Stimulated activated naive CD8-positive, alpha-beta T cell treated with anti-CD3 and anti-CD28 coated beads, Interleukin-15, amount 100 ng/mL, for 72 hours (primary cell): ENCODE data around the gene TNFAIP3.

Experiments
- ATAC-seq: fragments of 150-1000 bp; cut with Tn5 transposase; 2 replicates; pipeline ENCODE4 v1.10.0; 2021; ENCODE audit warnings: mild to moderate bottlenecking, moderate library complexity
- DNase-seq, 2 donors: peaks; one replicate each; pipeline ENCODE4 v3.0.0; 2021 to 2022
- H3K27ac Mint-ChIP-seq, 2 donors: one replicate each; pipeline ENCODE4 v1.8.0; 2022; ENCODE audit warnings: mild to moderate bottlenecking in 2 of 2, mixed read lengths in 2 of 2, moderate library complexity in 2 of 2
- H3K27me3 Mint-ChIP-seq: one replicate; pipeline ENCODE4 v1.8.0; 2022; ENCODE audit warnings: mixed read lengths
- H3K4me1 Mint-ChIP-seq: one replicate; pipeline ENCODE4 v1.8.0; 2022; ENCODE audit warnings: mild to moderate bottlenecking, mixed read lengths
- H3K4me3 Mint-ChIP-seq, 2 donors: one replicate each; pipeline ENCODE4 v1.8.0; 2022; ENCODE audit warnings: mild to moderate bottlenecking in 2 of 2, mixed read lengths in 2 of 2, moderate library complexity in 1 of 2
- H3K9me3 Mint-ChIP-seq, 2 donors: one replicate each; pipeline ENCODE4 v1.8.0; 2022; ENCODE audit warnings: mixed read lengths in 2 of 2

TNFAIP3 gene

DNA sequence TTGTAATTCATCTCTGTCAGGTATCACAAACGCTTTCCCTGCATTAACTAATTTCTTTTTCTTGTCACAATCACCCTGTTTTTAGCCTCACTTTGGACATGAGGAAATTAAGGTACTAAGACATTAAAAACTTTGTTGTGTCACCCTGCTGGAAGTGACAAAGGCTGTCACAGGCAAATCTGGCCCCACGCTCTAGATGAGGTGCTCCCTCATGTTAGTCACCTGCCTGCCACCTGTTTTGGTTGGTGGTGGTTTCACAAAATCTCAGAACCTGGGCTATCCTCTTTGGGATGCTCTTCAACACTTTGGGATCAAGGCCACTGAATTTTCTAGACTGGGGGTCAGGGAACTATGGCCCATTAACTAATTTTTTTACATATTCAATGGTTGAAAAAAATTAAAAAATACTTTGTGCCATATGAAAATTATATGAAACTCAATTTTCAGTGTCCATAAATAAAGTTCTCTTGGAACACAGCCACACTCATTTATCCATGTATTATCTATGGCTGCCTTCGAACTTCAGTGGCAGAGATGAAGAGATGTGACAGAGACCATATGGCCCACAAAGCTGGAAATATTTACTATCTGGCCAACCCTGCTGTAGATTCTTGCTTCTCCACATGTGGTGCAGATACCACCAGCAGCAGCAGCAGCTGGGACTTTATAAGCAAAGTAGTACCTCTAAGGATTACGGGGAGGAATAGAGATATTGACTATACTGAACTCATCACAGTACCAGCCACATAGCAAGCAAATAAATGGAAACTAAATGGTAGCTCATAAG, 16.1 kb upstream of the TNFAIP3 start:
- Mint-ChIP-seq H3K27ac (no peak overlapping the region), H3K4me3 (no peak overlapping the region), H3K4me1 (peaks cover 22% of the 10 kb centered on the region), H3K9me3 (peaks cover 0 to 8% of the 10 kb centered on the region in 2 donors), H3K27me3 (no peaks in the 10 kb centered on the region)
- DNase-seq, result no peak
- ATAC-seq, result no peak

- Mint-ChIP-seq H3K27ac (no peak overlapping the region), H3K4me3 (no peak overlapping the region), H3K27me3 (no peaks in the 10 kb centered on the region), H3K4me1 (peaks cover 22% of the 10 kb centered on the region), H3K9me3 (peaks cover 0 to 14% of the 10 kb centered on the region in 2 donors)
- DNase-seq, result no peak
- peak; percentile 64 for ATAC-seq
Measured at GRCh38 chr6:137851669-137852068, 15.4 kb upstream of the TNFAIP3 start.

DNA sequence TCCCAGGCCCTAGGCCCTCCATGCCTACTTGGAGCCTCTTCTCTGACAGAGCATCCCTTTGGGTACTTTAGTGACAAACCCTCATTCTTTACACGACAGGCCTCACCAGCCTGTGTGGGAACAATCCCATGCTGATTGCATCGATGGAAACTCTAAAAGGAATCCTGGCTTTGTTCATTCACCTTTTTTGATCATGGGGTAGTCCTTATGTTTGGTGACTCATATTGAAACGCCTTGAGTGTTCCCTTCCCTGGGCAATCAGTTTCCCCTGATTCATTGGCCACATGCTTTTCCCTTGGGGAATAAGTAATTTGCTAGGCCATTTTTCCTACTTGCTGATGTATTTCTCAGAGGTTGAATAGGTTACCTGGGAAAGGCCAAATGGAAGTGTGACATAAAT, 14.7 kb upstream of the TNFAIP3 start:
- no peak for ATAC-seq
- Mint-ChIP-seq H3K9me3 (peaks cover 0 to 14% of the 10 kb centered on the region in 2 donors), H3K4me1 (peaks cover 22% of the 10 kb centered on the region), H3K4me3 (no peak overlapping the region), H3K27ac (no peak overlapping the region), H3K27me3 (no peaks in the 10 kb centered on the region)
- no peak for DNase-seq

- H3K27ac Mint-ChIP-seq, result no peak overlapping the region
- ATAC-seq, result no peak
- no peak overlapping the region for H3K4me3 Mint-ChIP-seq
- DNase-seq, result no peak
- peaks cover 22% of the 10 kb centered on the region for H3K4me1 Mint-ChIP-seq
- peaks cover 0 to 14% of the 10 kb centered on the region in 2 donors for H3K9me3 Mint-ChIP-seq
- no peaks in the 10 kb centered on the region for H3K27me3 Mint-ChIP-seq
Measured at GRCh38 chr6:137852811-137853210, 14.2 kb upstream of the TNFAIP3 start.

GRCh38 chr6:137853569-137854213, 13.4 kb upstream of the TNFAIP3 start:
- DNase-seq (no peak), ATAC-seq (no peak)
- no peaks in the 10 kb centered on the region for H3K27me3 Mint-ChIP-seq
- peaks cover 0 to 14% of the 10 kb centered on the region in 2 donors for H3K9me3 Mint-ChIP-seq
- no peak overlapping the region for H3K4me3 Mint-ChIP-seq
- H3K4me1 Mint-ChIP-seq, result peaks cover 22% of the 10 kb centered on the region
- H3K27ac Mint-ChIP-seq, result no peak overlapping the region

- peak overlapping the region in 1 of 2 donors; percentile 48 for H3K27ac Mint-ChIP-seq
- H3K4me1 Mint-ChIP-seq, result peaks cover 25% of the 10 kb centered on the region
- no peaks in the 10 kb centered on the region for H3K27me3 Mint-ChIP-seq
- ATAC-seq (no peak), DNase-seq (no peak)
- H3K4me3 Mint-ChIP-seq, result no peak overlapping the region
- H3K9me3 Mint-ChIP-seq, result peaks cover 0 to 14% of the 10 kb centered on the region in 2 donors
Measured at GRCh38 chr6:137856138-137856898, 10.7 kb upstream of the TNFAIP3 start.

GRCh38 chr6:137859025-137859424, 8.0 kb upstream of the TNFAIP3 start:
- DNase-seq, result no peak
- no peak for ATAC-seq
- H3K27me3 Mint-ChIP-seq, result no peaks in the 10 kb centered on the region
- peaks cover 27% of the 10 kb centered on the region for H3K4me1 Mint-ChIP-seq
- H3K27ac Mint-ChIP-seq, result no peak overlapping the region
- no peak overlapping the region for H3K4me3 Mint-ChIP-seq
- peaks cover 0 to 14% of the 10 kb centered on the region in 2 donors for H3K9me3 Mint-ChIP-seq

- Mint-ChIP-seq H3K27ac (no peak overlapping the region), H3K9me3 (peaks cover 3 to 11% of the 10 kb centered on the region in 2 donors), H3K4me1 (peaks cover 42% of the 10 kb centered on the region), H3K4me3 (no peak overlapping the region), H3K27me3 (no peaks in the 10 kb centered on the region)
- no peak for DNase-seq
- ATAC-seq, result no peak
Measured at GRCh38 chr6:137860394-137861005, 6.6 kb upstream of the TNFAIP3 start.

- ATAC-seq, result no peak
- Mint-ChIP-seq H3K4me3 (peak overlapping the region in 1 of 2 donors; percentile 48), H3K27me3 (no peaks in the 10 kb centered on the region), H3K4me1 (peaks cover 52% of the 10 kb centered on the region), H3K27ac (no peak overlapping the region), H3K9me3 (peaks cover 0 to 3% of the 10 kb centered on the region in 2 donors)
- DNase-seq, result no peak
Measured at GRCh38 chr6:137861550-137862337, 5.3 kb upstream of the TNFAIP3 start.

GRCh38 chr6:137862419-137863090, 4.5 kb upstream of the TNFAIP3 start:
- H3K4me3 Mint-ChIP-seq, result peak overlapping the region; percentile 21 to 48
- H3K9me3 Mint-ChIP-seq, result peaks cover 0 to 3% of the 10 kb centered on the region in 2 donors

GRCh38 chr6:137863091-137863797, 3.8 kb upstream of the TNFAIP3 start:
- DNase-seq (no peak), ATAC-seq (no peak)
- peak overlapping the region in 1 of 2 donors; percentile 71 for H3K27ac Mint-ChIP-seq
- no peaks in the 10 kb centered on the region for H3K27me3 Mint-ChIP-seq
- H3K4me1 Mint-ChIP-seq, result peaks cover 52% of the 10 kb centered on the region
- H3K9me3 Mint-ChIP-seq, result peaks cover 0 to 3% of the 10 kb centered on the region in 2 donors
- peak overlapping the region in 1 of 2 donors; percentile 31 for H3K4me3 Mint-ChIP-seq

More at GRCh38 chr6:137862419-137863090, 4.5 kb upstream of the TNFAIP3 start:
- H3K27ac Mint-ChIP-seq, result no peak overlapping the region
- H3K4me1 Mint-ChIP-seq, result peaks cover 52% of the 10 kb centered on the region
- DNase-seq (no peak), ATAC-seq (no peak)
- H3K27me3 Mint-ChIP-seq, result no peaks in the 10 kb centered on the region

DNA sequence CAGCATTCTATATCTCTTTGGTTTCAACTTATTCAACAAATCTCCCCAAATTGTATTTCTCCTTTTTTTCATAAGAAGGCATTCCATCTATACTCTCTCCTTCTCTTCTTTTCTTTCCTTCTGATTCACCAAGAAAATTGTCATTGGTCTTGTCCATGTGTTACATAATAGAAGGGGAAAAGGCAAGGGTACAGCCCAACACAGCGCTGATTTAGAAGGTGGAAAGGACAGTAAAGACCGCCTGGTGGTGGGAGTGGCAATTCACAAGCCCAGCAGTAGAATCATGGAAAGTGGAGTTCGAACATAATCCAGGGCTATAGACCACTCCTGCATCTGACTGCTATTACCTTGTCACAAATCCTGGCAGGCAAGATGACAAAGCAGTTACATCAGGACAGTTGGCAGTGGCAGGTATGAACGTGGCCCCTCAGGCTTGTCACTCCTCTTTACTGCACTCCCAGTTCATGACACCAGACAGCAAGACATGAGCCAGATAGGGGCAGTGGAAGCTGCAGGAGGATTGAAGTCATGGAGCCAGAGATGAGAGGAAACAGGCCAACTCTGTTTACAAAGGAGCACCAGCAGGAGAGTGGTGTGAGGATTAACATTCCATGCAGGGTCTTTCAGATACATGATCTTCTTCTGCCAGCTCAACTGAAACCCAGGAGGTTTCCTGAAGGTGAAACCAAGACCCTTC, 2.1 kb upstream of the TNFAIP3 start:
- Mint-ChIP-seq H3K9me3 (peaks cover 0 to 3% of the 10 kb centered on the region in 2 donors), H3K4me1 (peaks cover 52% of the 10 kb centered on the region), H3K4me3 (peak overlapping the region; percentile 57 to 86), H3K27me3 (no peaks in the 10 kb centered on the region), H3K27ac (peak overlapping the region in 1 of 2 donors; percentile 75)
- DNase-seq, result no peak
- ATAC-seq, result no peak

DNA sequence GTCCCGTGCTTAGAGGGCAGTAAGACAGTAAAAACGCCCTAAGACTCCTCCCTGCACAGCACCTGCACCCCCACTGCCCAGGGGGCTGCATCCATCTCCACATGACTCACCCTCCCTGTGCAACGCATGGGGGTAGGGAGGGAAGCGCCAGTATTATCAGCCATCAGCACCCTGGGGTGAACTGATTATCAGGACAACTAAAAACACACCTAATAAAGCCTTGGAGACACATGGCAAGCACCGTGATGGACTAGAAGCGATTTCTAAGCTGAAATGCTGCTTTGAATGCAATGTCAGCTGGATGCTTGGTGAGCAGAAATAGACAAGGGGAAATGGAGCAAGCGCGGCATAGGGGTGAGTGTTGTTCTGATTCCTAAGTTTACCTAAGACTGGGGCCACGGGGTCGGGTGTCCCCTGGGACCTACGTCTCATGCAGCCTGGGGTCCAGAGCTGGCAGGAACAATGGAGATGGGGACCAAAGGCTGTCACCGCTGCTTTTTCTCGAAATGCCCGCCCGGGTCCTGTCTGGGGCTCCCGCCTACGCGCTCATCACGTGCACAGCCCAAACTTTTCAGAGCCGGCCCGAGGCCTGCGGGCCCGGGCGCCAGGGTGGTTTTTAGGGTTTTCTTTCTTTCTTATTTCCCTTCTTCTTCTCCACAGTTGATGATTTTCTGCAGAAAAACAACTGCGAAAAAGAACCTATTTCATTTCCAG, 702 bp upstream of the TNFAIP3 start:
- Mint-ChIP-seq H3K27me3 (no peaks in the 10 kb centered on the region), H3K27ac (peak overlapping the region; percentile 95 to 96), H3K4me3 (peak overlapping the region; percentile 86 to 91), H3K4me1 (peaks cover 40% of the 10 kb centered on the region), H3K9me3 (peaks cover 0 to 3% of the 10 kb centered on the region in 2 donors)
- ATAC-seq (peak; percentile 36), DNase-seq (peak in 1 of 2 donors; percentile 50)
